Activated CD8-positive, alpha-beta T cell treated with anti-CD3 and anti-CD28 coated beads, Interleukin-2, amount 10 ng/mL, durations not matched to agents 7 days and 5 days (primary cell): ENCODE data around the gene SEMA4G. TPM values are rescaled to one million over a fixed set of nuclear protein-coding genes. Genes with fewer than 3 reads are reported as not detected.
A peak's percentile ranks its signal among the peaks of the same experiment; 100 is the strongest.

Experiments
- ATAC-seq: fragments of 150-1000 bp; cut with Tn5 transposase; one replicate; pipeline ENCODE4 v1.10.0; 2021; ENCODE audit warnings: moderate library complexity
- CTCF ChIA-PET: fragments of 350-600 bp; sonication (Branson Sonifier 250); formaldehyde crosslinking; loops from one replicate; lab custom pipeline; 2021; ENCODE audit warnings: antibody characterized with exemption; lab: Charles Lee
- POLR2A ChIA-PET: fragments of 350-600 bp; sonication (Branson Sonifier 250); formaldehyde crosslinking; loops from one replicate; lab custom pipeline; 2021; ENCODE audit warnings: antibody characterized with exemption; lab: Charles Lee
- DNase-seq: peaks from one replicate; pipeline ENCODE4 v3.0.0-alpha.2; 2020
- H3K27ac Mint-ChIP-seq: one replicate; pipeline ENCODE4 v1.8.0; 2021; ENCODE audit warnings: mild to moderate bottlenecking, mixed read lengths
- H3K27me3 Mint-ChIP-seq: one replicate; pipeline ENCODE4 v1.8.0; 2021; ENCODE audit warnings: low read depth, mixed read lengths
- H3K36me3 Mint-ChIP-seq: one replicate; pipeline ENCODE4 v1.8.0; 2021; ENCODE audit warnings: low read depth, mixed read lengths
- H3K4me1 Mint-ChIP-seq: one replicate; pipeline ENCODE4 v1.8.0; 2021; ENCODE audit warnings: low read depth, mixed read lengths
- H3K4me3 Mint-ChIP-seq: one replicate; pipeline ENCODE4 v1.8.0; 2021; ENCODE audit warnings: mild to moderate bottlenecking, mixed read lengths
- H3K9me3 Mint-ChIP-seq: one replicate; pipeline ENCODE4 v1.8.0; 2022; ENCODE audit warnings: mixed read lengths; ENCODE audit not compliant: insufficient read depth
- total RNA-seq, 2 experiments: library from RNA; stranded (reverse); gene quantifications; one replicate each; pipeline ENCODE4 v1.2.3, GENCODE V29; 2021

SEMA4G gene
- total RNA-seq, 2 experiments from 2014 or later = 0.16 to 0.40 TPM

GRCh38 chr10:100948916-100949315, 20.4 kb upstream of the SEMA4G start:
- Mint-ChIP-seq H3K36me3 (peaks cover 48% of the 10 kb centered on the region), H3K27ac (no peak overlapping the region), H3K4me3 (no peak overlapping the region), H3K4me1 (peaks cover 13% of the 10 kb centered on the region), H3K9me3 (no peaks in the 10 kb centered on the region), H3K27me3 (no peaks in the 10 kb centered on the region)
- ATAC-seq = no peak
- POLR2A ChIA-PET = no interaction called here
- CTCF ChIA-PET = no interaction called here
- no peak for DNase-seq

GRCh38 chr10:100960251-100960650, 9.1 kb upstream of the SEMA4G start:
- Mint-ChIP-seq H3K9me3 (no peaks in the 10 kb centered on the region), H3K36me3 (peaks cover 50% of the 10 kb centered on the region), H3K4me3 (no peak overlapping the region), H3K4me1 (peaks cover 9% of the 10 kb centered on the region), H3K27me3 (no peaks in the 10 kb centered on the region), H3K27ac (no peak overlapping the region)
- no peak for ATAC-seq
- no peak for DNase-seq
- ChIA-PET POLR2A (no interaction called here), CTCF (no interaction called here)

GRCh38 chr10:100962351-100963080, 6.8 kb upstream of the SEMA4G start:
- Mint-ChIP-seq H3K36me3 (peaks cover 43% of the 10 kb centered on the region), H3K27me3 (no peaks in the 10 kb centered on the region), H3K4me3 (no peak overlapping the region), H3K4me1 (no peaks in the 10 kb centered on the region), H3K27ac (no peak overlapping the region), H3K9me3 (no peaks in the 10 kb centered on the region)
- CTCF ChIA-PET = interaction anchor here (0.8 kb wide), 1 partner anchor 52 kb away, joined by 3 read pairs; no protein-coding TSS in a partner anchor
- DNase-seq (no peak), ATAC-seq (no peak)
- POLR2A ChIA-PET = no interaction called here

- CTCF ChIA-PET = no interaction called here
- POLR2A ChIA-PET = no interaction called here
- Mint-ChIP-seq H3K4me3 (no peak overlapping the region), H3K36me3 (peaks cover 40% of the 10 kb centered on the region), H3K27me3 (no peaks in the 10 kb centered on the region), H3K9me3 (no peaks in the 10 kb centered on the region), H3K27ac (no peak overlapping the region), H3K4me1 (peaks cover under 1% of the 10 kb centered on the region)
- ATAC-seq (no peak), DNase-seq (no peak)
These were observed 5.5 kb upstream of the SEMA4G start for GRCh38 chr10:100963826-100964225.

GRCh38 chr10:100965820-100966219, 3.5 kb upstream of the SEMA4G start:
- peaks cover 6% of the 10 kb centered on the region for H3K4me1 Mint-ChIP-seq
- no peak for ATAC-seq
- no peak overlapping the region for H3K4me3 Mint-ChIP-seq
- no peak for DNase-seq
- ChIA-PET CTCF (interaction anchor here (0.8 to 3.2 kb wide), 6 partner anchors 8 to 222 kb away, joined by 3 to 15 read pairs (median 4); partner anchors contain the start of gene LZTS2), POLR2A (interaction anchor here (0.6 kb wide), 1 partner anchor 24 kb away, joined by 3 read pairs; no protein-coding TSS in a partner anchor)
- peaks cover under 1% of the 10 kb centered on the region for H3K27me3 Mint-ChIP-seq
- no peaks in the 10 kb centered on the region for H3K9me3 Mint-ChIP-seq
- H3K36me3 Mint-ChIP-seq = peaks cover 24% of the 10 kb centered on the region
- H3K27ac Mint-ChIP-seq = no peak overlapping the region

- CTCF ChIA-PET = interaction anchor here (1.0 to 3.2 kb wide), 4 partner anchors 11 to 48 kb away, joined by 3 to 15 read pairs (median 5); no protein-coding TSS in a partner anchor
- POLR2A ChIA-PET = no interaction called here
- peaks cover 3% of the 10 kb centered on the region for H3K27me3 Mint-ChIP-seq
- peaks cover 6% of the 10 kb centered on the region for H3K4me1 Mint-ChIP-seq
- DNase-seq = no peak
- no peak overlapping the region for H3K4me3 Mint-ChIP-seq
- H3K27ac Mint-ChIP-seq = no peak overlapping the region
- no peaks in the 10 kb centered on the region for H3K9me3 Mint-ChIP-seq
- ATAC-seq = no peak
- H3K36me3 Mint-ChIP-seq = peaks cover 20% of the 10 kb centered on the region
These were observed 2.4 kb upstream of the SEMA4G start for GRCh38 chr10:100966887-100967286.

GRCh38 chr10:100967332-100967731, 2.0 kb upstream of the SEMA4G start:
- Mint-ChIP-seq H3K4me1 (peaks cover 6% of the 10 kb centered on the region), H3K9me3 (no peaks in the 10 kb centered on the region), H3K27me3 (peaks cover 3% of the 10 kb centered on the region), H3K4me3 (no peak overlapping the region), H3K27ac (no peak overlapping the region), H3K36me3 (peaks cover 18% of the 10 kb centered on the region)
- ChIA-PET POLR2A (no interaction called here), CTCF (interaction anchor here (1.0 to 3.2 kb wide), 5 partner anchors 11 to 48 kb away, joined by 3 to 15 read pairs (median 6); no protein-coding TSS in a partner anchor)
- DNase-seq (no peak), ATAC-seq (no peak)

- H3K9me3 Mint-ChIP-seq = no peaks in the 10 kb centered on the region
These were observed 1.1 kb upstream of the SEMA4G start for GRCh38 chr10:100968062-100968736.

GRCh38 chr10:100968863-100969186, 479 bp upstream of the SEMA4G start:
- ChIA-PET POLR2A (no interaction called here), CTCF (interaction anchor here (1.0 to 3.2 kb wide), 5 partner anchors 12 to 127 kb away, joined by 3 to 12 read pairs (median 3); no protein-coding TSS in a partner anchor)
- DNase-seq = no peak
- Mint-ChIP-seq H3K36me3 (peaks cover 7% of the 10 kb centered on the region), H3K9me3 (no peaks in the 10 kb centered on the region), H3K4me3 (peak overlapping the region; percentile 51), H3K27me3 (peaks cover 3% of the 10 kb centered on the region), H3K4me1 (peaks cover 6% of the 10 kb centered on the region), H3K27ac (no peak overlapping the region)
- no peak for ATAC-seq

More at GRCh38 chr10:100968062-100968736, 1.1 kb upstream of the SEMA4G start:
- CTCF ChIA-PET = interaction anchor here (1.0 to 3.2 kb wide), 7 partner anchors 12 to 127 kb away, joined by 3 to 12 read pairs (median 3); no protein-coding TSS in a partner anchor
- POLR2A ChIA-PET = no interaction called here
- DNase-seq (no peak), ATAC-seq (no peak)
- Mint-ChIP-seq H3K4me3 (no peak overlapping the region), H3K4me1 (peaks cover 6% of the 10 kb centered on the region), H3K27ac (no peak overlapping the region), H3K27me3 (peaks cover 3% of the 10 kb centered on the region), H3K36me3 (peaks cover 11% of the 10 kb centered on the region)

GRCh38 chr10:100970076-100970913, 991 bp downstream of the SEMA4G start:
- ATAC-seq (peak; percentile 43), DNase-seq (peak; percentile 36)
- CTCF ChIA-PET = interaction anchor here (0.9 to 3.2 kb wide), 2 partner anchors 15 to 44 kb away, joined by 4 to 12 read pairs; no protein-coding TSS in a partner anchor
- peak overlapping the region; percentile 32 for H3K4me3 Mint-ChIP-seq
- peaks cover 6% of the 10 kb centered on the region for H3K4me1 Mint-ChIP-seq
- H3K36me3 Mint-ChIP-seq = peaks cover 4% of the 10 kb centered on the region
- no peaks in the 10 kb centered on the region for H3K9me3 Mint-ChIP-seq
- no peak overlapping the region for H3K27ac Mint-ChIP-seq
- POLR2A ChIA-PET = no interaction called here
- H3K27me3 Mint-ChIP-seq = peaks cover 3% of the 10 kb centered on the region
